CD4-positive, alpha-beta T cell (primary cell): ENCODE data around the gene ADM2. TPM values are rescaled to one million over a fixed set of nuclear protein-coding genes. Genes with fewer than 3 reads are reported as not detected.

Experiments
- ATAC-seq: fragments of 200-7000 bp; cut with Tn5 transposase; one replicate; pipeline ENCODE4 v1.10.0; 2022; ENCODE audit warnings: mild to moderate bottlenecking; ENCODE audit not compliant: poor library complexity
- CTCF ChIA-PET: fragments of 350-600 bp; sonication (Branson Sonifier 250); formaldehyde crosslinking; loops from one replicate; lab custom pipeline; 2021; ENCODE audit warnings: antibody characterized with exemption, inconsistent platforms; lab: Charles Lee
- POLR2A ChIA-PET: fragments of 350-600 bp; sonication (Branson Sonifier 250); formaldehyde crosslinking; loops from one replicate; lab custom pipeline; 2021; ENCODE audit warnings: antibody characterized with exemption, inconsistent platforms; lab: Charles Lee
- DNase-seq, 14 experiments: peaks; one replicate each; pipeline ENCODE4 v3.0.0-alpha.2; 2013 to 2020; ENCODE audit warnings: mixed read lengths in 2 of 14
- H3K27ac ChIP-seq, 2 donors: one replicate each; pipeline versions ENCODE4 v1.5.1 to v1.7.0; 2013; ENCODE audit warnings: low read length in 2 of 2, low read depth in 1 of 2, mild to moderate bottlenecking in 1 of 2
- H3K27me3 ChIP-seq, 2 experiments: 1 replicate in 1 of 2; 2 replicates in 1 of 2; pipeline versions ENCODE4 v1.6.1 to v1.7.0; 2013; ENCODE audit warnings: low read length in 2 of 2, control low read depth in 1 of 2, mild to moderate bottlenecking in 1 of 2, moderate library complexity in 1 of 2; ENCODE audit not compliant: insufficient read depth in 2 of 2, control insufficient read depth in 1 of 2
- H3K36me3 ChIP-seq: one replicate; pipeline ENCODE4 v1.6.1; 2013; ENCODE audit warnings: low read length, control low read depth; ENCODE audit not compliant: insufficient read depth
- H3K4me1 ChIP-seq: one replicate; pipeline ENCODE4 v1.6.1; 2013; ENCODE audit warnings: low read length, control low read depth; ENCODE audit not compliant: insufficient read depth
- H3K4me3 ChIP-seq: one replicate; pipeline ENCODE4 v1.5.1; 2013; ENCODE audit warnings: mild to moderate bottlenecking, low read length, moderate library complexity
- H3K9me3 ChIP-seq, 2 experiments: 1 replicate in 1 of 2; 2 replicates in 1 of 2; pipeline versions ENCODE4 v1.6.1 to v1.7.0; 2013; ENCODE audit warnings: low read length in 2 of 2, mild to moderate bottlenecking in 2 of 2, control low read depth in 1 of 2, moderate library complexity in 1 of 2; ENCODE audit not compliant: control insufficient read depth in 1 of 2, insufficient read depth in 1 of 2
- H3K27ac Mint-ChIP-seq: one replicate; pipeline ENCODE4 v1.8.0; 2020; ENCODE audit warnings: mixed read lengths
- H3K27me3 Mint-ChIP-seq: one replicate; pipeline ENCODE4 v1.8.0; 2021; ENCODE audit warnings: mixed read lengths
- H3K36me3 Mint-ChIP-seq: one replicate; pipeline ENCODE4 v1.8.0; 2021; ENCODE audit warnings: low read depth, mixed read lengths
- H3K4me1 Mint-ChIP-seq: one replicate; pipeline ENCODE4 v1.8.0; 2021; ENCODE audit warnings: low read depth, mixed read lengths
- H3K4me3 Mint-ChIP-seq: one replicate; pipeline ENCODE4 v1.8.0; 2020; ENCODE audit warnings: mild to moderate bottlenecking, mixed read lengths
- H3K9me3 Mint-ChIP-seq: one replicate; pipeline ENCODE4 v1.8.0; 2020; ENCODE audit warnings: mixed read lengths
- CTCF ChIP-seq: fragments of 200-600 bp; IDR thresholded peaks from one replicate; pipeline ENCODE4 v1.8.0; 2022; ENCODE audit warnings: antibody characterized with exemption, mild to moderate bottlenecking
- intact Hi-C, 2 experiments: fragments of 100-400 bp; cut with DNase I in 1 of 2; cut with micrococcal nuclease in 1 of 2; formaldehyde crosslinking; loops; one replicate each; pipeline versions ENCODE4 v1.15.1 to v1.9.0; 2023 to 2025; cut with DNase I, micrococcal nuclease
- total RNA-seq, 174 experiments: library from RNA in 2 of 174; stranded (reverse) in 2 of 174; gene quantifications; one replicate each; pipeline ENCODE4 v1.2.3 and lab custom pipeline; 2021 to 2026

The ADM2 gene
- total RNA-seq, 2 experiments from 2014 or later = 1.1 to 1.6 TPM

- POLR2A ChIA-PET = interaction anchor here (1.2 to 6.7 kb wide), 15 partner anchors 10 to 334 kb away, joined by 3 to 258 read pairs (median 14); partner anchors contain the start of genes ARSA, HDAC10, KLHDC7B and LMF2
Measured at GRCh38 chr22:50524676-50525103, 43.3 kb downstream of the ADM2 start.

GRCh38 chr22:50525104-50525857 is 43.9 kb downstream of the ADM2 start, which contains the start of gene SCO2:
TSS of gene SCO2 (minus strand) at chr22:50525598. CDS start at chr22:50524411, 1,187 bp downstream.
- ATAC-seq (peak; percentile 72), DNase-seq (peak; percentile 95 to 99 (median 98))
- peak within 1 kb of the TSS; percentile 81 to 88 for H3K27ac ChIP-seq
- peak within 1 kb of the TSS; percentile 89 for H3K27ac Mint-ChIP-seq
- no peaks in the 10 kb centered on the region for H3K27me3 Mint-ChIP-seq
- peaks cover 53% of the 10 kb centered on the region for H3K4me1 ChIP-seq
- peak within 1 kb of the TSS; percentile 91 for H3K4me3 Mint-ChIP-seq
- no peaks in the 10 kb centered on the region for H3K27me3 ChIP-seq
- no peak for TF ChIP-seq CTCF
- no peaks in the 10 kb centered on the region for H3K9me3 ChIP-seq
- no peaks in the 10 kb centered on the region for H3K9me3 Mint-ChIP-seq
- intact Hi-C loops = loop anchor here (1.0 to 5.0 kb wide), 7 partner anchors 16 to 97 kb away; partner anchors contain the start of genes NCAPH2 (in 2 of the 2), CHKB (in 1 of the 2) and SYCE3 (in 1 of the 2)
- ChIA-PET CTCF (interaction anchor here (0.6 to 5.2 kb wide), 49 partner anchors 8 to 282 kb away, joined by 3 to 70 read pairs (median 5); partner anchors contain the start of genes ADM2, ARSA, CHKB and HDAC10), POLR2A (interaction anchor here (0.5 to 6.7 kb wide), 38 partner anchors 8 to 335 kb away, joined by 3 to 258 read pairs (median 6); partner anchors contain the start of genes ARSA, CHKB, CPT1B and HDAC10)
- H3K4me3 ChIP-seq = peak within 1 kb of the TSS; percentile 70
- H3K4me1 Mint-ChIP-seq = peaks cover 28% of the 10 kb centered on the region
- H3K36me3 Mint-ChIP-seq = peaks cover 35% of the 10 kb centered on the region
- H3K36me3 ChIP-seq = peaks cover 34% of the 10 kb centered on the region

More at GRCh38 chr22:50524676-50525103, 43.3 kb downstream of the ADM2 start:
- peaks cover 41% of the 10 kb centered on the region for H3K36me3 Mint-ChIP-seq
- no peaks in the 10 kb centered on the region for H3K9me3 ChIP-seq
- intact Hi-C loops = loop anchor here (1.0 to 5.0 kb wide), 7 partner anchors 16 to 98 kb away; partner anchors contain the start of genes NCAPH2 (in 2 of the 2), CHKB (in 1 of the 2) and SYCE3 (in 1 of the 2)
- peak overlapping the region; percentile 70 for H3K4me3 ChIP-seq
- no peaks in the 10 kb centered on the region for H3K9me3 Mint-ChIP-seq
- peak overlapping the region; percentile 91 for H3K4me3 Mint-ChIP-seq
- CTCF ChIA-PET = interaction anchor here (1.3 to 5.2 kb wide), 12 partner anchors 15 to 281 kb away, joined by 3 to 70 read pairs (median 12); partner anchors contain the start of genes ARSA, HDAC10, LMF2 and NCAPH2
- H3K27ac Mint-ChIP-seq = peak overlapping the region; percentile 89
- DNase-seq (no peak), ATAC-seq (no peak)
- H3K4me1 Mint-ChIP-seq = peaks cover 28% of the 10 kb centered on the region
- H3K36me3 ChIP-seq = peaks cover 35% of the 10 kb centered on the region
- peaks cover 50% of the 10 kb centered on the region for H3K4me1 ChIP-seq
- H3K27me3 Mint-ChIP-seq = no peaks in the 10 kb centered on the region
- H3K27me3 ChIP-seq = no peaks in the 10 kb centered on the region
- H3K27ac ChIP-seq = peak overlapping the region; percentile 44 to 88
- no peak for TF ChIP-seq CTCF

GRCh38 chr22:50525858-50526107 is 44.4 kb downstream of the ADM2 start:
- peaks cover 58% of the 10 kb centered on the region for H3K4me1 ChIP-seq
- no peaks in the 10 kb centered on the region for H3K27me3 Mint-ChIP-seq
- peak overlapping the region; percentile 70 for H3K4me3 ChIP-seq
- ChIA-PET POLR2A (interaction anchor here (0.5 to 6.7 kb wide), 39 partner anchors 9 to 335 kb away, joined by 3 to 258 read pairs (median 6); partner anchors contain the start of genes ADM2, ARSA, CHKB and CPT1B), CTCF (interaction anchor here (0.6 to 5.2 kb wide), 49 partner anchors 9 to 283 kb away, joined by 3 to 70 read pairs (median 5); partner anchors contain the start of genes ADM2, ARSA, CHKB and HDAC10)
- peak overlapping the region; percentile 89 for H3K27ac Mint-ChIP-seq
- DNase-seq (no peak), ATAC-seq (no peak)
- peaks cover 28% of the 10 kb centered on the region for H3K4me1 Mint-ChIP-seq
- peak overlapping the region; percentile 87 for H3K4me3 Mint-ChIP-seq
- no peaks in the 10 kb centered on the region for H3K9me3 Mint-ChIP-seq
- TF ChIP-seq CTCF = no peak
- intact Hi-C loops = loop anchor here (1.0 to 5.0 kb wide), 8 partner anchors 17 to 97 kb away; partner anchors contain the start of genes NCAPH2 (in 2 of the 2), CHKB (in 1 of the 2) and SYCE3 (in 1 of the 2)
- no peaks in the 10 kb centered on the region for H3K27me3 ChIP-seq
- H3K36me3 Mint-ChIP-seq = peaks cover 31% of the 10 kb centered on the region
- H3K9me3 ChIP-seq = no peaks in the 10 kb centered on the region
- peaks cover 34% of the 10 kb centered on the region for H3K36me3 ChIP-seq
- H3K27ac ChIP-seq = peak overlapping the region in 1 of 2 donors; percentile 88
